ENCODE measurements around the gene STOML1. TPM values are rescaled to one million over a fixed set of nuclear protein-coding genes. Genes with fewer than 3 reads are reported as not detected.

Gene STOML1
- total and polyA plus RNA-seq, 10 of the 15 experiments (the other 5 are each of a cell fraction or from before 2014, with no cell fraction given) = 0.14 to 13.6 (median 8.3) TPM

- no peak for TF ChIP-seq CEBPZ (IDR thresholded peaks at IDR 0.05; ENCODE audit: low read depth, low read length)
- TF ChIP-seq CUX1 (IDR thresholded peaks at IDR 0.05; ENCODE audit: insufficient replicate concordance, low read depth, low read length) = no peak
- TF ChIP-seq SREBF2 (IDR thresholded peaks at IDR 0.05; ENCODE audit: low read length) = no peak
- no peak for TF ChIP-seq POLR2AphosphoS2 (IDR thresholded peaks at IDR 0.05; ENCODE audit: low read depth, low read length)
- no peak for TF ChIP-seq BACH1 (IDR thresholded peaks at IDR 0.05; ENCODE audit: borderline replicate concordance)
Measured at GRCh38 chr15:73986055-73986775, 5.9 kb downstream of the STOML1 start (continued).
